ENCODE data around the gene MED10. TPM values are rescaled to one million over a fixed set of nuclear protein-coding genes. Genes with fewer than 3 reads are reported as not detected.
"Not testable (repeated sequence)": the region's sequence is repeated elsewhere in the genome, so short reads cannot be mapped to it uniquely, and the experiment has no call there.

The MED10 gene
- total RNA-seq, 1 donor from 2014 or later: 30.9 TPM

DNA sequence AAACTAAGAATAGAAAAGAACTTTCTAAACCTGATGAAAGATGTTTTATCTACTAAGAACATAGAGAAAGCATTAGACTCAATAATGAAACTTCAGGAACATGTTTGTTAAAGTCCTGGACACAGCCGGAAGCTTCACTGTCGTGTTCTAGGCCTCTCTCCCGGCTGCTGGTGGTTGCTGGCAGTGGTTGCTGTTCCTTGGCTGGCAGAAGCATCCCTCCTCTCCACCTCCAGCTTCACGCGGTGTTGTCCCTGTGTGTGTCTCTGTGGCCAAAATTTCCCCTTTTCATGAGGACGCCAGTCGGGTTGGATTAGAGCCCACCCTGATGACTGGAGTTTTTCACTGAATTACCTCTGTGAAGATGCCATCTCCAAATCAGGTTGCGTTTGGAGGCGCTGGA lies 6.5 kb upstream of the MED10 start:
- ATAC-seq (ENCODE audit: poor library complexity): no peak
- intact Hi-C loops (cut with DNase I): loop anchor here (5.0 kb wide), 1 partner anchor 62 kb away; the partner anchor contains the start of gene UBE2QL1
- no peak for DNase-seq

DNA sequence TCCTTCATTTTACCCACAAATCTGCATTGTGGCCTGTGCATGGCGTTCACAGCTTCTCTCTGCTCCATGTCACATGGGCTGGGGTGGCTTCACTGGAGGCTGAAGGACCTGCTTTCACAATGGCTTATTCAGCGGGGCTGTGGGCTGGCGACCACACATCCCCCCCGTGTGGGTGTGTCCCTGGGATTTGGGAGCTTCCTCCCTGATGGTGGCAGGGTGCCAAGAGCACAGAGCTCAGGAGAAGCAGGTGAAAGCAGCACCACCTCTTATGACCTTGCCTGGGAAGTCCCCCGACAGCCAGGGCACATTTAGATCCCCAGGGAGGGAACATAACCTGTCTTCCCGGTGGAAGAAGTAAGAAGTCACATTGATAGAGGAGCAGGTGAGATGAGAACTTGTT lies 5.0 kb upstream of the MED10 start:
- ATAC-seq (ENCODE audit: poor library complexity) (no peak), DNase-seq (no peak)
- intact Hi-C loops (cut with DNase I): loop anchor here (5.0 kb wide), 1 partner anchor 64 kb away; the partner anchor contains the start of gene UBE2QL1

DNA sequence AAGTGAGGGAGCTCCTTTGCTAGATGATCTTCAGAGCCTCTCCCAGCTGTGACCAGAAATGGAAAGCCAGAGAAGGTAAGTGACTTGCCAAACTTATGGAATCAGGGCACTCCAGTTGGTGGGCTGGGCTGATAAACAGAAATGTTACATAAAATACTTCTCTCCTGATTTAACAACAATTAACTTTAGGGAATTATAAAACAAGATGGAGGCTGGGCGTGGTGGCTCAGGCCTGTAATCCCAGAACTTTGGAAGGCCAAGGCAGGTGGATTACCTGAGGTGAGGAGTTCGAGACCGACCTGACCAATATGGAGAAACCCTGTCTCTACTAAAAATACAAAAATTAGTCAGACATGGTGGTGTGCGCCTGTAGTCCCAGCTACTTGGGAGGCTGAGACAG lies 899 bp upstream of the MED10 start:
- no peak for DNase-seq
- no peak for ATAC-seq (ENCODE audit: poor library complexity)
- intact Hi-C loops (cut with DNase I): loop anchor here (10.0 kb wide), 1 partner anchor 884 kb away; no protein-coding TSS in a partner anchor

DNA sequence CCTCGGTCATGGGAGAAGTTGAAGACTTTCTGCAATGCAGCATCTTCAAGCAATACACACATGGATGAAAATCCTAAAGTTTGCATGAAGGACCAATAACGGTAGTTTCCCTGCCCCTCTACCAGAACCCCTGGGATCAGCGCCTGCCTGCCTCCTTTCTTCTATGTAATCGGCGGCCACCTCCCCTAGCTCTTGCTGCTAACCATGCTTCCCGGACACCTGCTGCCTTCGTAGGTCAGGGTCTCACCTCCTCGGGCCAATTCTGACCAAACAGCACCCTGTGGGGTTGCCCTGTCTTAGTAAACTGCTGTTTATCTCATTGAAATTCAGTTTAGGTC lies 388 bp upstream of the MED10 start:
- intact Hi-C loops (cut with DNase I): loop anchor here (10.0 kb wide), 1 partner anchor 884 kb away; no protein-coding TSS in a partner anchor
- ATAC-seq (ENCODE audit: poor library complexity): peak; percentile 40
- DNase-seq: no peak

DNA sequence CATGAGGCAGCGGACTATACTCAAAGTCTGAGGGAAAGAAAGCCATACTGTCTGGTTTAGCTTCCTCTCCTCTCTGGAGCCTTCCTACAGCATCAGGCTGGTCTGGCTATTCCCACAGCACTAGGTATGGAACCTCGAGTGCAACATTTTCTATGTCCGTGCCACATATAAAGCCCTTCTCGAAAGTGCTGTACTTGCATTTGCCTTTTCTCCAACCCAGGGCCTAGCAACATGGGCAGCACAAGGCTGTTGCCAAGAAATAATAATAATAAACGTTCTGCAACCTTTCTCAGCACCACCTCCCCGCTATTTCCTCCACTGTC lies 804 bp downstream of the MED10 start:
- DNase-seq (no peak), ATAC-seq (ENCODE audit: poor library complexity) (no peak)
- intact Hi-C loops (cut with DNase I): loop anchor here (10.0 kb wide), 1 partner anchor 883 kb away; no protein-coding TSS in a partner anchor

DNA sequence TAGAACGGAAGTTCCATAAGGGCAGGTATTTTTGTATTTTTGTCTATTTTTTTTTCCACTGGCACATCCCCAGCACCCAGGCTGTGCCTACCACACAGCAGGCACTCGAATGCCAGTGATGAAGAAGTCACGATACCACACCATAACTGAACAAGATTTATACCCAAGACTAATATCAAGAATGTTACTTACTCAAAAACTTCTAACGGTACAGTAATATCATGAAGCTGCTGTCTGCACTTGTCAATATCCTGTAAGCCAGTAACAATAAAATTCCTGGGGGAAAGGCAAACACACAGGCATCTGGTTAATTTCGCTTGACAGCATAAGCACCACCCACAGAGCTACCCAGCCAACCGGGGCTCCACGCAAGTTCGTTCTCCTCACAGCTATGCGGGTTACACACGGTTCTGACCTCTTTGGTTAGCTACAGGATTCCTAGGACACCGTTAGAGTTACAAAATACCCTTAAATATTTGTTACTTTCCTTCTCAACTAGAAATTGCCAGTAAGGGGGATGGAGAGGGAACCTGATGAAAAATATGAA lies 1.3 kb downstream of the MED10 start:
- ATAC-seq (ENCODE audit: poor library complexity): no peak
- no peak for DNase-seq
- intact Hi-C loops (cut with DNase I): loop anchor here (10.0 kb wide), 1 partner anchor 882 kb away; no protein-coding TSS in a partner anchor

DNA sequence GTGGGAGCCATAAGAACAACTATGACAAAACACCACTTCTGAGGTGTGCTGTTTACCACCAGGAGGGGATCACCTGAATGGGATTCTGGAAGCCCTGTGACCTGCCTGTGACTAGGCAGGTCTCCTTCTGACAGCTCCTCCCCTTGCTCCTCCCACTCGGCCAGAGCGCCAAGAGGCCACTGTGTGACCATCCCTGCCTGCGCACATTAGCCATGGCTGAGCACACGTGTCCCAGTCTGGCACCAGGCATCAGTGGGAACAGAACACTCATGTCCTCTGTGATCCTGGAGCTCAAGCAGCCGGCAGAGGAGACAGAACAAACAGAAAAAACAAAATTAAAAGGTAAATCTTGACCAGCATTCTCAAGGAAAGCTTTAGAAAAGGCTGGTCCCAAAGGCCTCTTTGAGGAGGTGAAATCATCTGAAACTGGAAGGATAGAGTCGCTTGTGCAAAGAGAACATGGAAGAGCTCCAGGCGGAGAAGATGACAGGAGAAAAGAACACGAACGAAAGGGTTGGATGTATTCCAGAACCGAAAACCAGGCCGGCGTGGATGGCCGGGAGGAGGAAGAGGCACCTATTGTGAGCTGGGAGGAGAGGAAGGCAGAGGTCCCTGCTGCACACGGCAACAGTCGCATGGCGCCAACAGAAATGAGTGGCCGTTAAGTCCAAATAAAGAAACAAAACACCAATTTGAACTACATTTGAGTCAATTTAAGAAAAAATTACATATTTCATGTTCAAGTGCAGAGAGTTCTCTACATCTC lies 5.1 kb downstream of the MED10 start:
- intact Hi-C loops (cut with DNase I): loop anchor here (10.0 kb wide), 1 partner anchor 878 kb away; no protein-coding TSS in a partner anchor
- ATAC-seq (ENCODE audit: poor library complexity) (no peak), DNase-seq (no peak)

DNA sequence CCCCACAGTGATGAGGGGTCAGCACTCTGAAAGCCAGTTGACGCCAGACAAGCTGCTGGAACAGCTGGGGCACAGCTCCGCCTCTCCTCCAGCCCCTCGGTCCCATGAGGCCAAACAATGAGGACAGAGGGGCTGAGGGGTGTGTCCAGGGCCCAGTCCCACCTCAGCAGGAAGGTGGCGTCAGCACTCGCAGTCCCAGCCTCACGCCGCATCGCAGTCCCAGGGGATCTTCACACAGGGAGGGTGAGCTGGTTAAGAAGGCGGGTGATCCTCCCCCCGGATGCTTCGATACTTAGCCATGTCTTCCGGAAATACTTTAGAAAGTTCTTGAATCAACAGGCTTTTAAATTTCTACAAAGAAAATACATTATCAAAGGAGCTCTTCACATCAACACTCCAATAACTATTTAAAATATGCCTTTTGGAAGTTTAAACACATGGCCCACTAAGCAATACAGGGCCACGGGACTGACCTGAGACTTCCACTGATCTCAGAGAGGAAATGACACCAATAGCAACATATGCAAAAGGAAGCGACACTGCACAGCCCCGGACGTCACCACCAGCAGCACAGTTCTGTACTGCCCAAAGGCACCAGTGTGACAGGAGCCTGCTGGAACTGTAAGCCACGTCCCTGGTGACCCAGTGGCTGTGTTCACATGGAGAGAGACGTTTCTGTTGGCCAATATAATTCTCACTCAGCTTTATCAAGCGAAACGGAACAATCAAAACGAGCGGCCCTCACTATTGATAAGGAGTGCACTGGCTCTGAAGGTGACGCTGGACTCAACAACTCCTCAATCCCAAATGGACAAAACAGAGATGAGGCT lies 5.9 kb downstream of the MED10 start:
- ATAC-seq (ENCODE audit: poor library complexity): no peak

DNA sequence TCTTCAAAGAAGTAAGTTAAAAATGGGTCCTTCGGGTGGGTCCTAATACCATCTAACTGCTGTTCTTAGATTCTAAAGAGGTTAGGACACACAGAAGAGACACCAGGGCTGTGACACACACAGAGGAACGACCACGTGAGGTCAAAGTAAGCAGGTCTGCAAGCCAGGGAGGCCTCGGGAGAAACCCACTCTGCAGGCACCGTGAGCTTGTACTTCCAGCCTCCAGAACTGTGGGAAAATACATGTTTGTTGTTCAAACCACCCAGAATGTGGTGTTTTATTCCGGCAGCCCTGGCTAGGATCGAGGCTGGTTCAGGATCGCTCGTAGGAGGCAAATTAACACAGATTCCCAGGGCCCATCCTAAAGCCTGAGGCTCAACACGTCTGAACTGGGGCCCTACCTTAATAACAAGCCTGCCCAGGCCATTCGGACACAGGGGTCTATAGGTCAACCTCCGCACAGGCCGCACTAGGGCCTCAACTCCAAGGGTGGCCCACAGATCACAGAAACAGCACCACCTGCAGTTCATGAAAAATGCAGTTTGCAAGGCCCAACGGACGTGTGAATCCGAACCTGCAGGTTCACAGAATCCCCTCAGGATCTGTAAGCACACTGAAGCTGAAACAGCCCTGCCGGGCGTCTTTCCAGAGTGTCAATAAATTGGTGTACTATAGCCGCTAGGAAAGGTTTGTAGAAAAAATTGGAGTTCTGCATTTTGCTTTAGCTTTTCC lies 7.1 kb downstream of the MED10 start:
- DNase-seq: no peak
- intact Hi-C loops (cut with DNase I): loop anchor here (10.0 kb wide), 1 partner anchor 876 kb away; no protein-coding TSS in a partner anchor
- no peak for ATAC-seq (ENCODE audit: poor library complexity)

More for the DNA sequence above, 5.9 kb downstream of the MED10 start:
- intact Hi-C loops (cut with DNase I): loop anchor here (10.0 kb wide), 1 partner anchor 878 kb away; no protein-coding TSS in a partner anchor
- no peak for DNase-seq

DNA sequence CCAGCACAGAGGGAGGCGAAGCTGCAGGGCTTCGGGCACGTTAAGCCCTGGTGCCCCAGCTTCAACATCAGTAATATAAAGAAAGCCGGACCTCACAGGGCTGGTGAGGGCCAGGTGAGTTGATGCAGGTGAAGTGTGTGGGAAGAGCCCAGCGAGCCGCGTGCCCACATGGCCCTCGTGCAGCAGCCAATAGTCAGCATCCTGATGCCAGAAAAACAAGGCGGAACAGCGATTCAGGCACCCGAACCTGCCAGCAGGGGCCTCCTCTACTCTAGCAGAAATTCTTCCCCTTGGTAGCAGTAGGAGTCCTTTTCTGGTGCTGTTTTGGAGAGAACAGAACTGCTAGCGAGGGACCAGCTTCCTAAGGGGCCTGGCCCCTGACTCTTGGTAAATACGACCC lies 7.8 kb downstream of the MED10 start:
- intact Hi-C loops (cut with DNase I): loop anchor here (10.0 kb wide), 1 partner anchor 876 kb away; no protein-coding TSS in a partner anchor

DNA sequence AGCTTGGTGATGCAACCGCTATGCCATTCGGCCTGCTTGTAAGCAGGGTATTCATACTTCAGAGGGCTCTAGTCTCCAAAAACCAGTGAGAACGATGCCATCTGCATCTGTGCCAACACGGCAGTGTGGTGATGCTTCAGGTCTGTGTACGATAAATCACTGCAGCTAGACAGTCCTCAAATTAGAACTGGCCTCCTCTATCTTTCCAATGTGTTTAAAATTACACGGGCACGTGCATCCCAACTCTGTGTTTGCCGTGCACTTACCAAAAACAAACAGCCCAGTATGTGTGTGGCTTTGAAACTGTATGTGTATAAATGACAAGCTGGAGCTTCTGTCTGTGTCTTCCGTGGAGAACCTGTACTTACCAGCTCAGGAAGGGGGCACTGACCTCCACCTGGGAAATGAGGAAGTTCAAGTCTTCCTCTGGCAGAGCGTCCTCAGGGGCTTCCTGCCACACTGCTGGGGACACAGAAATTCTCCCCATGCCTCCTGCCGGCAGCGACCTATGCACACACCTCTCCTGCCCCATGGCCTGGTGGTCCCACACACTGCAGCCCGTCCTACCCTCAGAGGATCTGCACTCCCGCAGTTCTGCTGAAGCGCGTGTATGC lies 12.3 kb downstream of the MED10 start:
- ATAC-seq (ENCODE audit: poor library complexity) (no peak), DNase-seq (no peak)
- intact Hi-C loops (cut with DNase I): no loop called here

More for the DNA sequence above, 7.8 kb downstream of the MED10 start:
- DNase-seq (no peak), ATAC-seq (ENCODE audit: poor library complexity) (no peak)

DNA sequence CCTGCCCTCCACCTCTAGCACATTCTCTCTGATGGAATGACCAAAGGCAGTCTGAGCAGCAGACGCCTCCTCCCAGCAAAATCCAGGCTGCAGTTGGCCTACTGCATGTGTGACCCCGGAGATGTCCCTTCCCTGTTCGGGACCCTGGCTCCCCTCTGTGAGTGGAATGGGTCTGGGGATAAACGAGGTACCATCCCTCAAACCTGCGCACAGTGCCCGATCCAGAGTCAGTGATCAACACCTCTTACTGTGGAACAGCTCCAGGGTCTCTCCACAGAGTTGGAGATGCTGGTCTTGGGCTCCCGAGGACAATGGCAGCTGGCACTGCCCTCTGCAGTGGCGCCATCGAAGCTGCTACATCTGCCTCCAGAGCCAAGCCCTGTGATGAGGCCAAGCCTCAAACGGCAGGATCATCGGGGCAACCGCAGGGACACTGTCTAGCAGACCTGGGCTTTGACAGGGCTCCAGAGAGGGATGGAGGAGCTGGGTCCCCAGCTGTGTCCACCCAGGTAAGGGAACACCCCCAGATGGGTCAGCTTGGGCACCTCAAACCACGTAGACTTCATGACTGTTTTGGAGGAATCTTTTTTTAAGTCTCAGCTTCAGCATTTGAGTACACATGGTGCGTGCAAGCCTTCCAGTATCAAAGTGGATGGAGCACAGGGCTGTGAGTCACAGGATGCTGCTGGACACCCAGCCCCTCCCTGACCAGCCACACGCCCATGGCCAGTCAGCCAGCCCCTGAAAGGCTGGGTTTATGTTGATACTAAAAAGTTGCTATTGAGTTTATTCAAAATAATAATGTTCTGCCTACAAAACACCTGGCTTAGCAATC lies 13.0 kb downstream of the MED10 start:
- ATAC-seq (ENCODE audit: poor library complexity) (no peak), DNase-seq (no peak)
- intact Hi-C loops (cut with DNase I): no loop called here

DNA sequence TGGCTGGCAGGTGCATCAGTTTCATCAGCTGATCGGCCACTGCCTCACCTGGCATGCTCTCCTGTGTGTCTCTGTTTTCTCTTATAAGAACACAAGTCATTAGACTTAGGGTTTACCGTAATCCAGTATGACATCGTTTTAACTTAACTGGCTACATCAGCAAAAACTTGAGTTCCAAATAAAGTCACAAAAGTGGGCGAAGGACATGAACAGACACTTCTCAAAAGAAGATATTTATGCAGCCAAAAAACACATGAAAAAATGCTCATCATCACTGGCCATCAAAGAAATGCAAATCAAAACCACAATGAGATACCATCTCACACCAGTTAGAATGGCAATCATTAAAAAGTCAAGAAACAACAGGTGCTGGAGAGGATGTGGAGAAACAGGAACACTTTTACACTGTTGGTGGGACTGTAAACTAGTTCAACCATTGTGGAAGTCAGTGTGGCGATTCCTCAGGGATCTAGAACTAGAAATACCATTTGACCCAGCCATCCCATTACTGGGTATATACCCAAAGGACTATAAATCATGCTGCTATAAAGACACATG lies 14.8 kb downstream of the MED10 start:
- intact Hi-C loops (cut with DNase I); ATAC-seq (ENCODE audit: poor library complexity): not testable (repeated sequence)

DNA sequence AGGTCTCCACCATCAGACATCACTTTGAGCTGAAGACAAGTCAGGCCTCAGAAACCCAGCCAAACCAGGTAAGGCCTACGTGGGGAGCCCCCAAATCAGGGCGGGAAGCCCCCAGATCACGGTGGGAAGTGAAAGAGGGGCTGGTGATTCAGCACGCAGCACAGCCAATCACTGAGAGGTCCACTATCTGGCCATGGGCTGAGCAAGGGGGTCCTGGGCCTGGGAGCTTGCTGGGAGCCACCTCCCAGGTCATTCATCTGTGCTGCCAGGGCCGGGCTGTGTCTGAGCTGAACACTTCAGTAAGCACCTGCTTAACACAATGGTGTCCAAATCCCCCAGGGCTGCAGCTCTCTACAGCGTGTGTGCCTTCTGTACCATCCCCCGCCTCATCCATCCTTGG lies 15.5 kb downstream of the MED10 start:
- intact Hi-C loops (cut with DNase I): no loop called here

More for the DNA sequence above, 14.8 kb downstream of the MED10 start:
- not testable (repeated sequence) for DNase-seq

DNA sequence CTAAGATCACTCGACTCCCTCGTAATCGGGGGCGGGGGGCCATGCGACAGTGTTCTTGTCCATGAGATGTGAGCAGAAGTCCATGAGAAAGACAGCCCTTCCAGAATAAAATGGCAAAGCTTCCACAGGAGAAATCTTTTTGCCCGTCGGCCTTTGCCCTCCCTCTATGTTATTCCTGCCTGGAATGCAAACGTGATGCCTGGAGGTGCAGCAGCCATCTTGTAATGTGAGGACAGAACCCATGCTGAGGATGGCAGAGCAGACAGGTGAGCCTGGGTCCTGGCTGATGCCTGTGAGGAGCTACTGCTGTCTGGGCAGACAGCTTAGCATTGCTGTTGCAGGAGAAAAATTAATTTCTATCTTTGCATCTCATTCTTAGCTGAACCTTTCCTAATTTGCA lies 17.2 kb downstream of the MED10 start:
- intact Hi-C loops (cut with DNase I): no loop called here
- no peak for DNase-seq
- ATAC-seq (ENCODE audit: poor library complexity): no peak

More for the DNA sequence above, 15.5 kb downstream of the MED10 start:
- ATAC-seq (ENCODE audit: poor library complexity) (no peak), DNase-seq (no peak)

DNA sequence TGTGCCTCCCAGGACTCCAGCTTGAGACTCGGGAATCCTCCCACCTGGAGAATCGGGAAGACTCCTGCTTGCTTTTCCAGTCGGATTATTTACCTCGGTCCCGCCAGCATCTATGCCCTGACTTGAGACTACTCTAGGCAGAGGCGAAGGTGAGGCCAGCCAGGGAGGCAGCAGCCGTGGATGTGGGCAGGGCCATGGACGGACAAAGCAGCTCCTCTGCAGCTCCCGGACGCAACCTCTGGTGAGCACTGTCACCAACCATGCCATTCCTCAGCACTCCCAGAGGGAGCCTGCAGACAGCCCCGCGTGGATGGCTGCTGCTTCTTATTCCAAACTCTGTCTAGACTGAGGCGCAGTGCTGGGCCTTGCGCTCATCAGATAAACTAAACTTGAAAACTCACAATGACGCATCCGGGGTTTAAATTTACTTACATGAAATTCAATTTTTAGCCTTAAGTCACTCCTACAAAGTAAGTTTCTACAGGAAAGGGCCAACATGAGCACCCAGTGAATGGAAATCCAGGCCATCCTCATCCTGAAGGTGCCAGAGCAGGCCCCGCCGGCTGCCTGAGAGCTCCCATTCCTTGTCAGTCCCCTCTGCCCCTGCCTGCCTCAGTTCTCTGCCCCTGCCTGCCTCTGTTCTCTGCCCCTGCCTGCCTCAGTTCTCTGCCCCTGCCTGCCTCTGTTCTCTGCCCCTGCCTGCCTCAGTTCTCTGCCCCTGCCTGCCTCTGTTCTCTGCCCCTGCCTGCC lies 17.8 kb downstream of the MED10 start:
- no peak for ATAC-seq (ENCODE audit: poor library complexity)
- no peak for DNase-seq
- intact Hi-C loops (cut with DNase I): no loop called here

Data from Right ventricle myocardium superior (tissue), 1 donor.